Smooth muscle cell (in vitro differentiated cells): ENCODE data around the gene ARHGAP9. TPM values are rescaled to one million over a fixed set of nuclear protein-coding genes. Genes with fewer than 3 reads are reported as not detected.

Experiments used
- DNase-seq: peaks from one replicate; lab custom pipeline; 2025; ENCODE audit not compliant: unreplicated experiment; lab: John Stamatoyannopoulos, UW
- H2AFZ ChIP-seq: fragments of 200-600 bp; sonication (generic); 2 replicates; pipeline ENCODE4 v1.6.0; 2016; ENCODE audit warnings: antibody characterized with exemption, low read depth, mild to moderate bottlenecking
- H3F3A ChIP-seq: fragments of 200-600 bp; sonication (generic); 2 replicates; pipeline ENCODE4 v1.6.0; 2017; ENCODE audit warnings: antibody characterized with exemption, low read depth
- H3K27ac ChIP-seq: fragments of 200-600 bp; sonication (generic); 2 replicates; pipeline ENCODE4 v1.5.1; 2016; ENCODE audit warnings: low read depth, mild to moderate bottlenecking
- H3K27me3 ChIP-seq: fragments of 200-600 bp; sonication (generic); 2 replicates; pipeline ENCODE4 v1.6.1; 2016; ENCODE audit warnings: low read depth, mild to moderate bottlenecking
- H3K36me3 ChIP-seq: fragments of 200-600 bp; sonication (generic); 2 replicates; pipeline ENCODE4 v1.5.1; 2016; ENCODE audit warnings: low read depth
- H3K4me1 ChIP-seq: fragments of 200-600 bp; sonication (generic); 2 replicates; pipeline ENCODE4 v1.5.1; 2016; ENCODE audit warnings: low read depth
- H3K4me2 ChIP-seq: fragments of 200-600 bp; sonication (generic); 2 replicates; pipeline ENCODE4 v1.6.0; 2016; ENCODE audit warnings: mild to moderate bottlenecking
- H3K4me3 ChIP-seq: fragments of 200-600 bp; sonication (generic); 2 replicates; pipeline ENCODE4 v1.5.1; 2016; ENCODE audit warnings: mild to moderate bottlenecking
- H3K79me2 ChIP-seq: fragments of 200-600 bp; sonication (generic); 2 replicates; pipeline ENCODE4 v1.6.0; 2016; ENCODE audit warnings: low read depth, mild to moderate bottlenecking
- H3K9ac ChIP-seq: fragments of 200-600 bp; sonication (generic); 2 replicates; pipeline ENCODE4 v1.6.0; 2016; ENCODE audit warnings: low read depth
- H3K9me3 ChIP-seq: fragments of 200-600 bp; sonication (generic); replicated peaks from 2 replicates; pipeline ENCODE4 v1.5.1; 2016; ENCODE audit warnings: low read depth
- H4K20me1 ChIP-seq: fragments of 200-600 bp; sonication (generic); 2 replicates; pipeline ENCODE4 v1.6.0; 2016; ENCODE audit warnings: low read depth
- CTCF ChIP-seq: fragments of 200-600 bp; sonication (generic); IDR thresholded peaks from 2 replicates; pipeline ENCODE4 v1.5.1; 2017; ENCODE audit warnings: borderline replicate concordance, mild to moderate bottlenecking, antibody characterized with exemption; ENCODE audit not compliant: insufficient read depth, poor library complexity, severe bottlenecking
- WGBS: methylation state at CpG from one replicate; pipeline ENCODE4 v1.1.7; 2016; ENCODE audit warnings: low lambda C conversion rate; 5-methylcytosine and 5-hydroxymethylcytosine counted together
- polyA plus RNA-seq: library from polyadenylated mRNA; unstranded; fragments of >200 nt; fragmentation: Nextera tagmentation; extraction: Ambion mirVana; gene quantifications from 2 replicates; pipeline ENCODE4 v1.2.1, GENCODE V29; 2016
- total RNA-seq: library from RNA; depleted of rRNA; stranded (reverse); fragments of >200 nt; gene quantifications from 2 replicates; pipeline ENCODE4 v1.2.3, GENCODE V29; 2014

ARHGAP9 gene
- total and polyA plus RNA-seq, 2 experiments from 2014 or later: 1.3 TPM; not detected in 1

DNA sequence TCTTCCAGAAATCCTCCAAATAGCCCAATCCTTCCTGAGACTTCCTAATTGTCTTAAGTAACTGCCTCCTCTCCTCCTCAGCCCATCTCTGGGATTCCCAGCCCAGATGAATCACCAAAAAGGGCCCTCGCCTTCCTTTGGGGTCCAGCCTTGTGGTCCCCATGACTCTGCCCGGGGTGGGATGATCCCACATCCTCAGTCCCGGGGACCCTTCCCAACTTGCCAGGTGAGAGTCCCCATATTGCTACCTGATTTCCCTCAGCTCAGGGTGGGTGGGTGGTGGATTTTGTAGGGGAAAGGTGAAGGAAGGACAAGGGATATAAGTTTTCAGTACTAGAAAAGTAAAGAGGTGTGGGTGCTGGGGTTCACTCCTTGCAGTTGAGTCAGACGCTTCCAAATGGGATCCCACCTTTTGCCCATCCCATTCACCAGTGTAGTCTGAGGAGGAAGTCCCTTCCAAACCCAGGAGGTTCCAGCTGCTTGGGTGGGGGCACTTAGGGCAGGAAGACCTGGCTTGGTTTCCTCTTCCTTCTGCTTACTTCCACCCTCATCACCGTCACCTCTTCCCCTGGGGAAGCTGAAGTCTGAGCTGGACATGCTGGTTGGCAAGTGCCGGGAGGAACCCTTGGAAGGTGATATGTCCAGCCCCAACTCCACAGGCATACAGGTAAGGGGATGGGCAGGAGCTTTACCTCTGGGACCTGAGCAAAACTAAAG, 14.5 kb downstream of the ARHGAP9 start:
- Histone ChIP-seq H2AFZ (no peak overlapping the region), H4K20me1 (no peaks in the 10 kb centered on the region), H3K9ac (no peak overlapping the region), H3K27me3 (no peaks in the 10 kb centered on the region), H3K79me2 (no peaks in the 10 kb centered on the region), H3F3A (peaks cover 8% of the 10 kb centered on the region), H3K4me3 (no peak overlapping the region), H3K9me3 (no peaks in the 10 kb centered on the region), H3K36me3 (no peaks in the 10 kb centered on the region), H3K4me2 (no peak overlapping the region), H3K27ac (no peak overlapping the region), H3K4me1 (peaks cover 8% of the 10 kb centered on the region)
- TF ChIP-seq CTCF: no peak
- no peak for DNase-seq
- 90% methylated on average over 6 of the region's 6 CpGs for WGBS

GRCh38 chr12:57464569-57464968, 15.1 kb downstream of the ARHGAP9 start:
- Histone ChIP-seq H3K79me2 (no peaks in the 10 kb centered on the region), H3K9me3 (no peaks in the 10 kb centered on the region), H3K4me1 (peaks cover 11% of the 10 kb centered on the region), H3K27me3 (no peaks in the 10 kb centered on the region), H3K27ac (no peak overlapping the region), H4K20me1 (no peaks in the 10 kb centered on the region), H3K36me3 (no peaks in the 10 kb centered on the region), H2AFZ (no peak overlapping the region), H3K9ac (no peak overlapping the region), H3F3A (peaks cover 10% of the 10 kb centered on the region), H3K4me2 (no peak overlapping the region), H3K4me3 (no peak overlapping the region)
- no peak for DNase-seq
- WGBS: 99% methylated on average over 12 of the region's 12 CpGs
- no peak for TF ChIP-seq CTCF

DNA sequence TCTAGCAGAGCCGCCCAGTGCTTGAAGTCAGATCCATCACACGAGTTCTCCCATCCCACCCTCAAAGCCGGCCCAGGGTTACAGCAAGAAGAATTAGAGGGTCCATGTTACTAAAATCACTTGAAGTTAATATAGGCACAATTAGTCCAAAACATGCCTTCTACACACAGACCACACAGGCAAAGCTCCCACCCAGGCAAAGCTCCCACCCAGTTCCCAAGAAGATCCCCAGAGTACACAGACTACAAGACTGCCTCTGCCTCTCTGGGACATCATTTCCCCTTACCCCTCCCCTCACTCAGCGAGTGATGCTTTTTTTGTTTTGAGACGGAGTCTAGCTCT, 16.8 kb downstream of the ARHGAP9 start:
- Histone ChIP-seq H3K36me3 (no peaks in the 10 kb centered on the region), H3K9me3 (no peaks in the 10 kb centered on the region), H3K4me1 (peaks cover 11% of the 10 kb centered on the region), H2AFZ (no peak overlapping the region), H3K4me2 (no peak overlapping the region), H3K27ac (no peak overlapping the region), H3K79me2 (no peaks in the 10 kb centered on the region), H3K27me3 (no peaks in the 10 kb centered on the region), H3K4me3 (no peak overlapping the region), H3F3A (peaks cover 10% of the 10 kb centered on the region), H3K9ac (no peak overlapping the region), H4K20me1 (no peaks in the 10 kb centered on the region)
- TF ChIP-seq CTCF: no peak
- 31% methylated on average over 5 of the region's 5 CpGs for WGBS
- DNase-seq: no peak

DNA sequence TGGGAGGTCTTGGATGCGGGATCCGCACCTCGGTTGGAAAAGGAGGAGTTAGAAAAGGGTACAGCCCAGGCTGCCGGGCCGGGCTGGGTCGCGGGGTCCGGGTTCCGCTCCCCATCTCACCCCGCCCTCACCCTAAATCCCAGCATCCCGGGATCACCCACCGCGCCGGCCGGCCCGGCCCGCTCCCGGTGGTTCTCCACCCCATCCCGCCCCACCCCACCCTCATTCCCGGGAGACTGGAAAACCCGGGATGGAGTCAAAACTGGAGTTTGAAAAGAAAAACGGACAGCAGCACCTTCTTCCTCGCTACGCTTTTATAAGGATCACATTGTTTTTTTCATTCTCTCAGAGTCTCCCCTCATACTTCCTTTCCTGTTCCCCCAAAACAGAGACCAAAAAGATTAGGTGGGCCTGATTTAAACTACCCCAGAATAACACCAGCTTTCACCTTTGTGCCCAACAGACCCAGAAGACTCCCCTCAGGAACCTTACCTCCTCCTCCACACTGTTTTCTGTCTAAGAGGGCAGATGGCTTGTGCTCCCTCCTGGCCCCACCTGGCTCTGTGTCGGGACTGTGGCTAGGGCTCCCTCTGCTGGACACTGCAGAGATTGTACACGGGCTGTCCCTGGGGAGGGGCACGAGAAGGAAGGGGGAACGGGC, 17.3 kb downstream of the ARHGAP9 start:
- Histone ChIP-seq H3K9ac (no peak overlapping the region), H3K4me2 (peak overlapping the region; percentile 100), H2AFZ (peak overlapping the region; percentile 67), H3K9me3 (no peaks in the 10 kb centered on the region), H3K27ac (peak overlapping the region; percentile 6), H3K4me3 (peak overlapping the region; percentile 73), H3K79me2 (no peaks in the 10 kb centered on the region), H3K27me3 (no peaks in the 10 kb centered on the region), H3K36me3 (no peaks in the 10 kb centered on the region), H3F3A (peaks cover 10% of the 10 kb centered on the region), H4K20me1 (no peaks in the 10 kb centered on the region), H3K4me1 (peaks cover 11% of the 10 kb centered on the region)
- under 1% methylated on average over 9 of the region's 28 CpGs for WGBS
- peak; percentile 68 for DNase-seq
- TF ChIP-seq CTCF: peak; percentile 90
